Vagina (tissue), 2 donors: Measurements from ENCODE around the gene NUP42. TPM values are rescaled to one million over a fixed set of nuclear protein-coding genes. Genes with fewer than 3 reads are reported as not detected.

Experiments
- DNase-seq, 2 donors: peaks; one replicate each; pipeline ENCODE4 v3.0.0-alpha.2; 2017; ENCODE audit errors: extremely low spot score in 2 of 2
- H3K27ac ChIP-seq: fragments of 200-600 bp; sonication (generic); one replicate; pipeline ENCODE4 v1.5.1; 2019
- H3K27me3 ChIP-seq: fragments of 200-600 bp; sonication (generic); one replicate; pipeline ENCODE4 v1.5.1; 2019
- H3K36me3 ChIP-seq, 2 donors: fragments of 200-600 bp; sonication (generic); one replicate each; pipeline ENCODE4 v1.5.1; 2017 to 2019
- H3K4me1 ChIP-seq: fragments of 200-600 bp; sonication (generic); one replicate; pipeline ENCODE4 v1.5.1; 2019
- H3K4me3 ChIP-seq, 2 donors: fragments of 200-600 bp; sonication (generic); 1 replicate in 1 of 2; 2 replicates in 1 of 2; pipeline ENCODE4 v1.5.1; 2016 to 2019
- H3K9me3 ChIP-seq: fragments of 200-600 bp; sonication (generic); one replicate; pipeline ENCODE4 v1.5.1; 2019
- CTCF ChIP-seq, 3 experiments: fragments of 450-650 bp in 2 of 3; fragments of 200-600 bp in 1 of 3; sonication (generic) in 1 of 3; IDR thresholded peaks; one replicate each; pipeline ENCODE4 v1.5.1; 2017 to 2019; ENCODE audit warnings: antibody characterized with exemption in 3 of 3, mild to moderate bottlenecking in 2 of 3, moderate library complexity in 2 of 3
- POLR2A ChIP-seq, 2 donors: fragments of 450-650 bp; IDR thresholded peaks; one replicate each; pipeline ENCODE4 v1.6.1; 2017; ENCODE audit warnings: antibody characterized with exemption in 2 of 2, mild to moderate bottlenecking in 2 of 2, moderate library complexity in 2 of 2
- POLR2AphosphoS5 ChIP-seq, 2 donors: sonication (generic); formaldehyde crosslinking; IDR thresholded peaks; one replicate each; pipeline ENCODE4 v1.9.0; 2017; ENCODE audit warnings: antibody characterized with exemption in 2 of 2, mild to moderate bottlenecking in 2 of 2, low read depth in 1 of 2; ENCODE audit not compliant: insufficient read depth in 1 of 2
- intact Hi-C: fragments of 100-400 bp; cut with DNase I; formaldehyde crosslinking; loops from one replicate; pipeline ENCODE4 v1.15.1; 2023
- total RNA-seq: library from RNA; depleted of rRNA; stranded (reverse); fragments of >200 nt; gene quantifications from one replicate; pipeline ENCODE4 v1.2.3, GENCODE V29; 2016

NUP42 gene
- total RNA-seq, 1 donor from 2014 or later, result 27.0 TPM

GRCh38 chr7:23168111-23168885 is 13.6 kb upstream of the NUP42 start:
- TF ChIP-seq CTCF (IDR thresholded peaks at IDR 0.05), result no peak
- no peak for TF ChIP-seq POLR2AphosphoS5 (IDR thresholded peaks at IDR 0.05; ENCODE audit: insufficient read depth in 1 of 2, low read depth in 1 of 2)
- TF ChIP-seq POLR2A (IDR thresholded peaks at IDR 0.05), result no peak
- no peak overlapping the region for H3K27ac ChIP-seq
- H3K27me3 ChIP-seq, result no peaks in the 10 kb centered on the region
- no peaks in the 10 kb centered on the region for H3K4me1 ChIP-seq
- no peak overlapping the region for H3K4me3 ChIP-seq
- intact Hi-C loops, result no loop called here
- DNase-seq, result no peak
- peaks cover 0 to 14% of the 10 kb centered on the region in 2 donors for H3K36me3 ChIP-seq
- H3K9me3 ChIP-seq, result no peaks in the 10 kb centered on the region

GRCh38 chr7:23175938-23176337 is 5.9 kb upstream of the NUP42 start:
- Histone ChIP-seq H3K27ac (no peak overlapping the region), H3K27me3 (no peaks in the 10 kb centered on the region), H3K36me3 (peaks cover 0 to 3% of the 10 kb centered on the region in 2 donors), H3K4me1 (no peaks in the 10 kb centered on the region), H3K9me3 (no peaks in the 10 kb centered on the region), H3K4me3 (no peak overlapping the region)
- TF ChIP-seq POLR2AphosphoS5 (IDR thresholded peaks at IDR 0.05; ENCODE audit: insufficient read depth in 1 of 2, low read depth in 1 of 2) (no peak), POLR2A (IDR thresholded peaks at IDR 0.05) (no peak), CTCF (IDR thresholded peaks at IDR 0.05) (no peak)
- intact Hi-C loops, result no loop called here
- no peak for DNase-seq

DNA sequence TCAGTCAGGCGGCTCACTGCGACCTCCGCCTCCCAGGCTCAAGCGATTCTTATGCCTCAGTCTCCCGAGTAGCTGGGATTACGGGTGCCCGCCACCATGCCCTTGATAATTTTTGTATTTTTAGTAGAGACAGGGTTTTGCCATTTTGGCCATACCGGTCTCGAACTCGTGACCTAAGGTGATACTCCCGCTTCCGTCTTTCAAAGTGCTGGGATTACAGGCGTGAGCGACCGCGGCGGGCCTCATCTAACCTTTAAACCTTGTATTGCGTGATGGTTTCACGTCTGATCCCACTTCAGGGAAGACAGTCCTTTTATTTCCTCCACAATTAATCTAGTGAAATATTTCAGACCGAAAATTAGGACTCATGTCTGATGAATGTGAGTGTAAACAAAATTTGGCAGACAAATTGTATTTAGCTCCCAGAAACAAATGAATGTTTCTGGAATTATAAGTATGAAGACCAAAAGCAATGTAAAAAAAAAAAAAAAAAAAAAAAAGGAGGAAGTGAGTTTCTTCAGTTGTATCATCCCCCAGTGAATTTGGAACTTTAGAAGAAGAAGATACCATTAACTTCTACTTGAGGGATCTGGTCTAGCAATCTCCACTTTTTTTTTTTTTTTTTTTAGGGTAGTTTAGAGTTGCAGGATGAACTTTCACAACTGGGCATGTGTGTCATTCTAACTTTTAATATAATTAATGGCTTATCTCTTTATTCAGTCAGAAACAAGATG is 1.6 kb downstream of the NUP42 start:
- H3K9me3 ChIP-seq, result no peaks in the 10 kb centered on the region
- no peak overlapping the region for H3K27ac ChIP-seq
- no peak for DNase-seq
- H3K27me3 ChIP-seq, result no peaks in the 10 kb centered on the region
- no peak for TF ChIP-seq CTCF (IDR thresholded peaks at IDR 0.05)
- no peak for TF ChIP-seq POLR2A (IDR thresholded peaks at IDR 0.05)
- no peak for TF ChIP-seq POLR2AphosphoS5 (IDR thresholded peaks at IDR 0.05; ENCODE audit: insufficient read depth in 1 of 2, low read depth in 1 of 2)
- peaks cover 19% of the 10 kb centered on the region for H3K4me1 ChIP-seq
- H3K36me3 ChIP-seq, result peaks cover 0 to 6% of the 10 kb centered on the region in 2 donors
- peak overlapping the region in 1 of 2 donors; percentile 98 for H3K4me3 ChIP-seq
- intact Hi-C loops, result no loop called here

- Histone ChIP-seq H3K4me1 (peaks cover 19% of the 10 kb centered on the region), H3K27ac (no peak overlapping the region), H3K27me3 (no peaks in the 10 kb centered on the region), H3K36me3 (peaks cover 0 to 12% of the 10 kb centered on the region in 2 donors), H3K4me3 (no peak overlapping the region), H3K9me3 (no peaks in the 10 kb centered on the region)
- no peak for TF ChIP-seq POLR2A (IDR thresholded peaks at IDR 0.05)
- no peak for TF ChIP-seq POLR2AphosphoS5 (IDR thresholded peaks at IDR 0.05; ENCODE audit: insufficient read depth in 1 of 2, low read depth in 1 of 2)
- no peak for TF ChIP-seq CTCF (IDR thresholded peaks at IDR 0.05)
- DNase-seq, result no peak
- intact Hi-C loops, result no loop called here
These were observed 2.4 kb downstream of the NUP42 start for GRCh38 chr7:23184291-23184690.
